ENCODE data around the gene IFT52. TPM values are rescaled to one million over a fixed set of nuclear protein-coding genes. Genes with fewer than 3 reads are reported as not detected.
A peak's percentile ranks its signal among the peaks of the same experiment; 100 is the strongest.

IFT52 gene
- total RNA-seq, 2 donors from 2014 or later = 41.4 to 58.3 TPM

DNA sequence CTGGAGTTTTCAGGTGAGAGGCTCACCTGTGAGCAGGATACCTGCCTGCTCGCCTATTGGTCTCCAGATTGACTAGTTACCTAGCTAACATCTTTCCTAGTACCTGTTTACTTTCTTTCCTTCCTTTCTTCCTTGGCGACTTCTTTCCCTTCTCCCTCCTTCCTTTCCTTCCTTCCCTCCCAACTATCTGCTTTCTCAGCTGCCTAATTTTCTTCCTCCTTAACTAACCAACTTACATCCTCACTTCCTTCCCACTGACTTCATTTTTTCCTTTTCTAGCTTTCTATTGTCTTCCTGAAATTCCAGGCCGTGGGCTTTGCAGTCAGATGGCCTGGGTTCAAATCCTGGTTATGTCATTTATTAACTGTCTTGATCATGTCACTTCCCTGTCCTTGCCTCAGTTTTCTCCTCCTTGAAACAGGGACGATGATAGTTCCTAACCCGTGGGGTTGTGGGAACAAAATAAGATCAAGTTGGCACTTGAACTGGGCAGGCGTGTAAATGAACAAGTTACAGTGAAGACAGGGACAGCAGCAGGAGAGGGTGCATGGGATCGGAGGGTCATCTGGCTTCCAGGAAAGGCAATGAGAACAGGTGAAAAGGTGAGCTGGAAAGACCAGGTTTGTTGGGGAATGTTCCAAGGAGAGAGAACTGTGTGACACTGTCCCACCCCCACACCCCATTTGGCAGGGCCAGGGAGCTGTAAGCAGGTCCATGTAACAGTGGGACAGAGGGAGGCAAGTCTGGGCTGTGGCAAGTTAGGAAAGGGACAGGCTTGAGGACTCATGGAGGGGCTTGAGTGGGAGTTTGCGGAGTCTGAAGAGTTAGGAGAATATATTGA is 31.4 kb upstream of the IFT52 start:
- Histone ChIP-seq H3K27ac (ENCODE audit: low read depth, low read length) (no peak overlapping the region), H3K9ac (ENCODE audit: extremely low read depth, low read length, poor library complexity, severe bottlenecking) (no peak overlapping the region), H3K36me3 (ENCODE audit: control insufficient read depth, insufficient read depth, low read length) (no peaks in the 10 kb centered on the region), H3K4me3 (ENCODE audit: low read length) (no peak overlapping the region), H3K9me3 (ENCODE audit: control insufficient read depth, low read length) (no peaks in the 10 kb centered on the region), H3K4me1 (ENCODE audit: control insufficient read depth, insufficient read depth, low read length) (peaks cover 2% of the 10 kb centered on the region), H3K27me3 (ENCODE audit: control insufficient read depth, insufficient read depth, low read length, poor library complexity, severe bottlenecking) (no peaks in the 10 kb centered on the region)
- no peak for DNase-seq
- Mint-ChIP-seq H3K4me1 (peaks cover 9% of the 10 kb centered on the region), H3K9me3 (no peaks in the 10 kb centered on the region), H3K27me3 (ENCODE audit: insufficient read depth) (no peaks in the 10 kb centered on the region), H3K36me3 (ENCODE audit: low read depth) (no peaks in the 10 kb centered on the region), H3K4me3 (no peak overlapping the region), H3K27ac (peak overlapping the region; percentile 32)
- TF ChIP-seq CTCF (conservative IDR thresholded peaks at IDR 0.05) = no peak
- WGBS, 2 experiments (ENCODE audit: insufficient coverage in 1 of 2, insufficient read length in 1 of 2) = 84 to 96% methylated on average over 7 to 8 of the region's 8 CpGs

GRCh38 chr20:43560974-43561373 is 29.8 kb upstream of the IFT52 start:
- no peaks in the 10 kb centered on the region for H3K9me3 Mint-ChIP-seq
- no peak overlapping the region for H3K4me3 Mint-ChIP-seq
- H3K27me3 ChIP-seq (ENCODE audit: control insufficient read depth, insufficient read depth, low read length, poor library complexity, severe bottlenecking) = no peaks in the 10 kb centered on the region
- no peak for TF ChIP-seq CTCF (conservative IDR thresholded peaks at IDR 0.05)
- H3K4me1 ChIP-seq (ENCODE audit: control insufficient read depth, insufficient read depth, low read length) = peaks cover 2% of the 10 kb centered on the region
- H3K27me3 Mint-ChIP-seq (ENCODE audit: insufficient read depth) = no peaks in the 10 kb centered on the region
- 91 to 100% methylated on average over 1 to 3 of the region's 3 CpGs for WGBS, 2 experiments (ENCODE audit: insufficient coverage in 1 of 2, insufficient read length in 1 of 2)
- no peak overlapping the region for H3K4me3 ChIP-seq (ENCODE audit: low read length)
- H3K36me3 ChIP-seq (ENCODE audit: control insufficient read depth, insufficient read depth, low read length) = no peaks in the 10 kb centered on the region
- no peak overlapping the region for H3K27ac Mint-ChIP-seq
- H3K4me1 Mint-ChIP-seq = peaks cover 9% of the 10 kb centered on the region
- no peak overlapping the region for H3K27ac ChIP-seq (ENCODE audit: low read depth, low read length)
- H3K9me3 ChIP-seq (ENCODE audit: control insufficient read depth, low read length) = no peaks in the 10 kb centered on the region
- H3K9ac ChIP-seq (ENCODE audit: extremely low read depth, low read length, poor library complexity, severe bottlenecking) = no peak overlapping the region
- no peaks in the 10 kb centered on the region for H3K36me3 Mint-ChIP-seq (ENCODE audit: low read depth)
- no peak for DNase-seq

- Mint-ChIP-seq H3K27me3 (ENCODE audit: insufficient read depth) (no peaks in the 10 kb centered on the region), H3K4me3 (no peak overlapping the region), H3K36me3 (ENCODE audit: low read depth) (no peaks in the 10 kb centered on the region), H3K4me1 (peaks cover 5% of the 10 kb centered on the region), H3K27ac (no peak overlapping the region), H3K9me3 (no peaks in the 10 kb centered on the region)
- no peak for DNase-seq
- Histone ChIP-seq H3K27me3 (ENCODE audit: control insufficient read depth, insufficient read depth, low read length, poor library complexity, severe bottlenecking) (no peaks in the 10 kb centered on the region), H3K9me3 (ENCODE audit: control insufficient read depth, low read length) (no peaks in the 10 kb centered on the region), H3K9ac (ENCODE audit: extremely low read depth, low read length, poor library complexity, severe bottlenecking) (no peak overlapping the region), H3K4me1 (ENCODE audit: control insufficient read depth, insufficient read depth, low read length) (peaks cover 2% of the 10 kb centered on the region), H3K27ac (ENCODE audit: low read depth, low read length) (no peak overlapping the region), H3K36me3 (ENCODE audit: control insufficient read depth, insufficient read depth, low read length) (no peaks in the 10 kb centered on the region), H3K4me3 (ENCODE audit: low read length) (no peak overlapping the region)
- WGBS, 2 experiments (ENCODE audit: insufficient coverage in 1 of 2, insufficient read length in 1 of 2) = 90 to 94% methylated on average over 2 to 3 of the region's 3 CpGs
- TF ChIP-seq CTCF (conservative IDR thresholded peaks at IDR 0.05) = no peak
Observed at GRCh38 chr20:43563429-43563828, 27.3 kb upstream of the IFT52 start.

Data from endodermal cell (in vitro differentiated cells).